GM03348 (cell line): ENCODE data around the gene SERPIND1.

ENCODE experiments used
- DNase-seq: peaks from one replicate; pipeline ENCODE4 v3.0.0; 2012; ENCODE audit warnings: low spot score

The SERPIND1 gene

DNA sequence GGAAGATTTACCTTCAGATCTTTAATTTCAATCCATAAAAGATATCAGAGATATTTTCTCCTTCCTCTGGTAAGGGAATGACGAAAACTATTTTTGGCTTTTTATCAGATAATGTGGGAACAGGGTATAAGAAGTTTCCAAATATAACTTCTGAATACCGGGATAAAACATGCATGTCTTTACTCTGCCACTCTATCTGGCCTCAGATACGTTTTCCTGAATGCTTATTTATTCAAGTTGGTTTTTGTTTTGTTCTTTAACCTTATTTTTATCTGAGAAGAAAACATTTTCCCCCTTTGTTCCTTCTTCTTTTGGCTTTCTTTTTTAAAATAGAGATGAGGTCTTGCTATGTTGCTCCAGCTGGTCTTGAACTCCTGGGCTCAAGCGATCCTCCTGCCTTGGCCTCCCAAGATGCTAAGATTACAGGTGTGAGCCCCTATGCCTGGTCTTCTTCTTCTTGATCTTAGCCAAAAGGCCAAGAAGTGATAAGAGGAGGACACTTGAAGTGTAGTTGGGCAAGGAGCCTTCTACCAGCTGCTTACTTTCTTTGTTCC is 1.5 kb downstream of the SERPIND1 start:
- DNase-seq, result no peak

DNA sequence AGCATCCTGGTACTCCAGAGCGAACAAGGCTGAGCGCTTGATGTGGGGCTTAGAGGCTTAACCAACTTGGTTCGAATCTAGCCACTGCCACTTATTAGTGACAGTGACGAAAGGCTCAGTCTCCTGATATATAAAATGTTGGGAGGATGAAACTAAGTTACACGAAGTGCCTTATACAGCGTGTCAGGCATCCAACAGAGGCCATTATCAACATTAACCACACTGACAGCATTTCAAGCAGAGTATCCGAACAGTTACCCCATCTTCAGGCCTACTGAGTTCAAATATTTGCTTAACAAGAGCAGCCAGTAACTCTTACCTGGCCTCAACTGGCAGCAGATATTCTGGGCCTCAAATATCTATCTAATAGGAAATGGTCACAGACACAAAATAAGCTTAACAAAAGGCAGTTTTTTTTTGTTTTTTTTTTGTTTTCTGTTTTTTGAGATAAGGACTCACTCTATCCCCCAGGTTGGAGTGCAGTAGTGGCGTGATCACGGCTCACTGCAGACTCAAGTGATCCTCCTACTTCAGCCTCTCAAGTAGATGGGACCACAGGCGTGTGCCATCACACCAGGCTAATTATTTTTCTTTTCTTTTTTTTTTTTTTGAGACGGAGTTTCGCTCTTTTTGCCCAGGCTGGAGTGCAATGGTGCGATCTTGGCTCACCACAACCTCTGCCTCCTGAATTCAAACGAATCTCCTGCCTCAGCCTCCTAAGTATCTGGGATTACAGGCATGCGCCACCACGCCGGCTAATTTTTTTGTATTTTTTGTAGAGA is 2.9 kb downstream of the SERPIND1 start:
- no peak for DNase-seq

DNA sequence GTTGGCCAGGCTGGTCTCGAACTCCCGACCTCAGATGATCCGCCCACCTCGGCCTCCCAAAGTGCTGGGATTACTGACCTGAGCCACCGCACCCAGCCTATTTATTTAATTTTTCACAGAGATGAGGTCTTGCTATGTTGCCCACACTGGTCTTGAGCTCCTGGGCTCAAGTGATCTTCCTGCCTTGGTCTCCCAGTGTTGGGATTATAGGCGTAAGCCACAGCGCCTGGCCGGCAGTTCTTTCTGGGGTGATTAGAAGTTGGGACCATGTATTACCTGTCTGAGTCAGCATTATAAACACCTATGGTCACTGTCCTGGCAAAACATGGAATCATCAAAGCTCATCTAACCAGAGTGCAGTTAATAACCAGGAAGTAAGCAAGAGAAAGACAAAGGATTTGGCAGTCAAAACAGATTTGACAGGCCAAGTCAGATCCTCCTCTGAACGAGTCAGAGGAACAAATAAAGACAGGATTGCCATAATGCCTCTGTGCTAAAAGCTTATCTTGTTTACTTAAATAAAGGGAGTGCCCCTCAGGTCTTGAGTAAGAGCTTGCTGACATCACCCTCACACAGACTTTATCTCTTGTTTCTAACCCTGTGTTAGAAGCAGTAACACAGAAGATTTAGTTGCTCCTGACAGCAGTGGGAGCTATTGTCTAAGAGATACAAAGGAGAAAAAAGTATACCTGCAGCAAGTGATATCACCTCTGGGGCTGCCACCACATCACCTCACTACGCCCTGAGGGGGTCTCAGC is 3.7 kb downstream of the SERPIND1 start:
- DNase-seq, result peak; percentile 55

DNA sequence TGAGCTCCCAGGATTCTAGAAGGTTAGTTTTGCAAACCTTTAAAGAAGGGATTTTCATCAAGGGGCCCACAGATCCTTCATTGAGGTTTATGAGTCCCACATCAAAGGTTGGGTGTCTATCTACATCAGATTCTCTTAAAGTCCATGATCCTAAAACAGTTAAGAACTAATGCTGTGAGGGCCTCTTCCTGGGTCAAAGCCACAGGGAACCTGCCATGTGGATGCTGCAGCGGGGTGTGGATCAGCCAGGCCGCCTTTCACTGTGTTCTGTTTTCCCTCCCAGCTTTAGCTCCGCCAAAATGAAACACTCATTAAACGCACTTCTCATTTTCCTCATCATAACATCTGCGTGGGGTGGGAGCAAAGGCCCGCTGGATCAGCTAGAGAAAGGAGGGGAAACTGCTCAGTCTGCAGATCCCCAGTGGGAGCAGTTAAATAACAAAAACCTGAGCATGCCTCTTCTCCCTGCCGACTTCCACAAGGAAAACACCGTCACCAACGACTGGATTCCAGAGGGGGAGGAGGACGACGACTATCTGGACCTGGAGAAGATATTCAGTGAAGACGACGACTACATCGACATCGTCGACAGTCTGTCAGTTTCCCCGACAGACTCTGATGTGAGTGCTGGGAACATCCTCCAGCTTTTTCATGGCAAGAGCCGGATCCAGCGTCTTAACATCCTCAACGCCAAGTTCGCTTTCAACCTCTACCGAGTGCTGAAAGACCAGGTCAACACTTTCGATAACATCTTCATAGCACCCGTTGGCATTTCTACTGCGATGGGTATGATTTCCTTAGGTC is 5.3 kb downstream of the SERPIND1 start:
- DNase-seq, result no peak

DNA sequence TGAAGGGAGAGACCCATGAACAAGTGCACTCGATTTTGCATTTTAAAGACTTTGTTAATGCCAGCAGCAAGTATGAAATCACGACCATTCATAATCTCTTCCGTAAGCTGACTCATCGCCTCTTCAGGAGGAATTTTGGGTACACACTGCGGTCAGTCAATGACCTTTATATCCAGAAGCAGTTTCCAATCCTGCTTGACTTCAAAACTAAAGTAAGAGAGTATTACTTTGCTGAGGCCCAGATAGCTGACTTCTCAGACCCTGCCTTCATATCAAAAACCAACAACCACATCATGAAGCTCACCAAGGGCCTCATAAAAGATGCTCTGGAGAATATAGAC is 5.9 kb downstream of the SERPIND1 start:
- no peak for DNase-seq

DNA sequence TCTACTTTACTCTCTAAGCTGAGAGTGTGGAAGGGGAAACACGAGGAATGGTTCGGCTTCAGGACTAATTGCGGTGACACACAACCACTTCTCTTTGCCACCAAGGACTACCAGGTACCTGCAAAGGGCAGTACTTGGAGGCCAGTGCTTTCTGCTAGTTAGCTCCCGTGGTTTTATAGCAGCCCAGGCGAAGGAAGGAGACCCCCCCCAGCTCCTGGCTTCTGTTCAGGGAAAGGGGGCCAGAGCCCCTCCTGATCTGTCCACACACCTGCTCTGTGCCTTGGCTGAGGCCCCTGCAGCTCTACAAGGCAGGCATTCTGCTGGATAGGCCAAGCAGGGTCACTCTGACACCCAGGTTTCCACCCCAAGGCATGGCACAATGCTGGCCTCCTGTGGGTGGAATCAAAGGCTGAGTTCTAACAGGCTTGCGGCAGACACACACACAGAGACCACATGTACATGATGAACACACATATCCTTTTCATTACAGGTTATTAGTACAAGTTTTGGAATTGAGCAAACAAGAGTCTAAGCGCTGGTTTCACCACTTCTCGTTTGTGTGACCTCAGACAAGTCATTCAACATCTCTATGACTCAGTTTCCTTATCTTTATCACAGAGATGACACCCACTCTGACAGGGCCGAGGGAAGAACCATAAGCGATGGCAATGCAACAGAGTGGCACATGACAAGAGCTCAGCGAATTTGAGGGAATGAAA is 7.5 kb downstream of the SERPIND1 start:
- no peak for DNase-seq

DNA sequence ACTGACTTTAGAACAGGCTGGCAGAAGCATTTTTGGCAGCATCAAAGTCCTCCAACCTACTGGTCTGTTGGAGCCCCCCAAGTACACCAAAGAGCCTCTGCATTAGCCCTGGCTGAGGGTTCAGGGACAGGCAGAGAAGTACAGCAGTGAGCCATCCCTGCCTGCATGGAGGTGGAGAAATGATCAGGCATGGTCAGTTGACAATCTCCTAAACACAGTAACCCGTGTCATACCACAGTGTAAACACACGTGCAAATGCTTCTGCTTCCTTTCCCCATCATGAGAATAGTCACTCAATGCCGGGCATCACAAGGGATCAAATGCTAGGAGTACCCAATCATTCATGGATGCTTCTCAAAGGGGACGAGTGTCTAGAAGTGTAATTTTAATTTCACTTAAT is 8.2 kb downstream of the SERPIND1 start:
- DNase-seq, result no peak

DNA sequence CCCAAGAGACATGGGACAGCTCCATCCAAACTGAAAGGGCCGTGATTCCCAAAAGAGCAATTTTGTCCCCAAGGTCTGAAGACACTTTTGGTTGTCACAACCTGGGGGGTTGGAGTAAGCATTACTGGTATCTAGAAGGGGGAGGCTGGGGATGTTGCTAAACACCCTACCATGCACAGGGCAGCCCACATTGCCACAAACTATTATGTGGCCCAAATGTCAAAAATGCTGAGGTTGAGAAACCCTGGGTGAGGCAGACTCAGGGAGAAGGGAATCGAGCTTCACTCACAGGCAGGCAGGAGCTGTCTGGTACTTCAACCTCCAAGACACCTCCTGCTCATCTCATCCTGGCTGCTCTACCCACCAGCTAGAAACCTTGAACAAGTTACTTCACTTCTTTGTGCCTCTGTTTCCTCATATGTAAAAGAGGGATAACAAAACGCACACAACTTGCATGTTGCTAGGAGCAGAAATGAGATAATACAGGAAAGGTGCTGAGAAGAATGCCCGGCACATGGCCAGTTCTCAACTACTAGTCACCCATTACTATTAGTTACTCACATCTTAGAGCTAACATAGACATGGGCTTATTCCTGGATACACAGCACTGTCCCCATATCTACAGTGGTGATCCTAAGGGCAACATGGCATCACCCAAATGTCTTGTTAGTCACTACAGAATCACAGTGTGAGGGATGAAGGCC is 8.8 kb downstream of the SERPIND1 start:
- DNase-seq, result no peak

DNA sequence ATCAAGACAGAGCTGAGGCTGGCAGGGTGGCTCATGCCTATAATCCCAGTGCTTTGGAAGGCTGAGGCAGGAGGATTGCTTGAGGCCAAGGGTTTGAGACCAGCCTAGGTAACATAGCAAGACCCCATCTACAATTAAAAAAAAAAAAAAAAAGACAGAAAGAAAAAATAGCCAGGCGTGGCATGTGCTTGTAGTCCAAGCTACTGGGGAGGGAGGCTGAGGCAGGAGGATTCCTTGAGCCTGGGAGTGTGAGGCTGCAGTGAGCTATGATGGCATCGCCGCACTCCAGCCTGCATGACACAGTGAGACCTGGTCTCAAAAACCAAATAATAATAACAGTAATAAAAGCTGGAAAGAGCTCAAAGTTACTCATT is 9.4 kb downstream of the SERPIND1 start:
- no peak for DNase-seq

DNA sequence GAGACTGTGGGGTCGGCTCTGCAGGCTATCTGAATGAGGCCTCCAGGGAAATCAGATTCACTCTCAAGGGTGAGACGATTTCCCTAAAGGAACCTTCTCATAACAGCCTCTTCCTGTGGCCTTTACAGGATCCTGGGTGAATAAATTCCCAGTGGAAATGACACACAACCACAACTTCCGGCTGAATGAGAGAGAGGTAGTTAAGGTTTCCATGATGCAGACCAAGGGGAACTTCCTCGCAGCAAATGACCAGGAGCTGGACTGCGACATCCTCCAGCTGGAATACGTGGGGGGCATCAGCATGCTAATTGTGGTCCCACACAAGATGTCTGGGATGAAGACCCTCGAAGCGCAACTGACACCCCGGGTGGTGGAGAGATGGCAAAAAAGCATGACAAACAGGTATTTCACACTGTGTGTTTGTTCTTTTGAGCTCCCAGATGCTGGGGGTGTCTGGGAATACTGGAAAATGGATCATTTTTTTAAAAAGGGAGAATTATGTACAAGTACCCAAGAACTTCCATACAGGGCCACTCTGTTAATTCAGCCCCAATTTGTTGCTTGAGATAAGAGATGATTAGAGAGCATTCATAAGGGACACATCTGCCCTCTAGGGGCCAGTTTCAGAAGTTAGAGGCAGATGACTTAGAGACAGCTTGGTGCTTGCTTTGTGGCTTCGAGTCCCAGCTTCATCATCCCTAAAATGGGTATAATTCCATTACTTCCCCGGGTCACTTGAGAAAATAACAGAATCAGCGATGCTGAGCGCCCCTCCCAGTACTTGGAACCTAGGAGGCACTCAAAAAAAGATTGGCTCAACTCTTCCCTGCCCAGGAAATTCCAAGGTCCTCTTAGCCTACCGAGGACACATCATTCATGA is 10.2 kb downstream of the SERPIND1 start:
- peak; percentile 77 for DNase-seq

DNA sequence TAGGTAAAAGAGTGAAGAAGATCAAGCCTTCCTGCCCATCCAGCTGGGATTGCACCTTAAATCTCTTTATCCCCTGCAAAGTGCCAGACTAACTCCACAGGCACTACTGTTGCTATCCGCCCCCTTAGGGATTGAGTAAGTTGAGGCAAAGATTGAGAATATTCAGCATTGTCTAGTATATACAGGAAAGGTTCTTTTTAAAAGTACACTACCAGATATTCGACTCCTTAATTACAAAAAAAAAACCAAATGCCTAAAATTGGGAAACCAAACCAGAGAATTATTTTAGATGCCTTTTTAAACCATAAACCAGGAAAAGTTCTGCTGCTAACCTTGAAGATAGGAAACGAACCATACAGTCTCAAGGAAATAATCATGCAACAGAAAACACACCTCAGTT is 11.5 kb downstream of the SERPIND1 start:
- no peak for DNase-seq

DNA sequence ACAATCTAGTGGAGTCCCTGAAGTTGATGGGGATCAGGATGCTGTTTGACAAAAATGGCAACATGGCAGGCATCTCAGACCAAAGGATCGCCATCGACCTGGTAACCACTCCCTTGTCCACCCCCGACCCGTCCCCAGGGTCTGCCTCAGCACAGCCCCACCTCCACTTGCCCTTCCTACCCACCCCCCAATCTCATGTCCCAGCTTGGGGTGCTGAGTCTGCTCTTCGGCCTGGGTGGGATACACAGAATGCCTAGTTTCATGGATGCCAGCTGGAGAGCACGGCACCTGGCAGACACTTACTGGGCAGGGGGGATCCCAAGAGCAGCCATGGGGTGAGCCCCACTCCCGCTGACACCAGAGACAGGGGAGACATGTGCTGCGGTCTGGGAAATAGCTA is 12.1 kb downstream of the SERPIND1 start:
- DNase-seq, result no peak

DNA sequence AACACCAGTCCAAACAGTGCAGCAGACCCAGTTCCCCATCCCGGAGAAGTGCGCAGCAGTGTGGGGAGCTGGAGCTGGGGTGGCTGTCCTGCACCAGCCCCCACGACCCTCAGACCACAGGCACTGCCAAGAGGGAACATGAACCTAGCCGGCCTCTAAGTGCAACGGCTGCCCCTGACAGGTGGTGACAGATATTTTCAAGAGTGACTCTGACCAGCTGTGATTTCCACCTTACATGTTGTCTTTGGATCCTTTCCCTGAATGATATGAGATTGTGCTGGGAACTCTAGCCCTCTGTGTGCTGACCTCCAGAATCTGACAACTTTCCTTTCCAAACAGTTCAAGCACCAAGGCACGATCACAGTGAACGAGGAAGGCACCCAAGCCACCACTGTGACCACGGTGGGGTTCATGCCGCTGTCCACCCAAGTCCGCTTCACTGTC is 12.6 kb downstream of the SERPIND1 start:
- DNase-seq, result no peak

DNA sequence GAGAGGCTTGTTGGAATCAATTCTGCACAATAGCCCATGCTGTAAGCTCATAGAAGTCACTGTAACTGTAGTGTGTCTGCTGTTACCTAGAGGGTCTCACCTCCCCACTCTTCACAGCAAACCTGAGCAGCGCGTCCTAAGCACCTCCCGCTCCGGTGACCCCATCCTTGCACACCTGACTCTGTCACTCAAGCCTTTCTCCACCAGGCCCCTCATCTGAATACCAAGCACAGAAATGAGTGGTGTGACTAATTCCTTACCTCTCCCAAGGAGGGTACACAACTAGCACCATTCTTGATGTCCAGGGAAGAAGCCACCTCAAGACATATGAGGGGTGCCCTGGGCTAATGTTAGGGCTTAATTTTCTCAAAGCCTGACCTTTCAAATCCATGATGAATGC is 13.3 kb downstream of the SERPIND1 start:
- DNase-seq, result no peak

DNA sequence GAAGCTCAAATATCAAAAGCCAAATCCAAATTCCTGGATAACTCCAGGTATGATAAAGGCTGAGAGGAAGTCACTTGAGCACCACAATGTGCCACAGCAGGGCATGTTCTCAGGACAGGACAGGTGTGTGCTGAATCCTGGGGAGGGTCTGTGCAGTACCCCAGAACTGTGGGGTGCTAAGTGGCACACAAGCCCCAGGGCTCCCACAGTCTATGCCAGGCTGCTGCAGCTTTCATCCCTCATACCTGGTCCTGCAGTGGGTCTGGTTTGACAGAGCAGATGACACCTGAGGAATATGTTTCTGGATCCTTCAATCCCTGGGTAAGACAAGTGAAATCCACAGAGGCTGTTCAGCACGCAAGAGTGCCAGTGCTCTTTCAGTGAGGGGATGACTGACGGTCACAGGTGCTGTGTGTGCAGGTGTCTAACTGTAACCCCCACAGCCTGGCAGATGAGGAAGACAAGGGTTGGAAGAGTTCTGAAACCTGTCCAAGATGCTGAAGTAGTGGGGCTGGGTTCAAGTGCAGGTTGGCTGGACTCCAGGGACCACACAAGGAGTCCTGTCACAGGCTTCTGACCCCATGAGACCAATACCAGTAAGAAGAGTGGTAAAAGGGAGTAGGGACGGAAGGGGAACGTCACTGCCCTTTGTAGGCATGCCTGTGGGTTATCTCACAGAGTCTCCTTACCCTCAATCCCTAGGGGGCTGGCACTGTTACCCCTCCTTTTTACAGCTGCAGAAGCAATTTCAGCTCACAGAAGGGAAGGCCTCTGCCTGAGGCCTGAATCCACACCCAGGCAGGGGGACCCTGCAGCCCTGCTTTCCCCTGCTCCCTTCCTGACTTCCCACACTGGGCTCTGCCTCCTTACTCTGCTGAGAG is 14.1 kb downstream of the SERPIND1 start:
- DNase-seq, result no peak

DNA sequence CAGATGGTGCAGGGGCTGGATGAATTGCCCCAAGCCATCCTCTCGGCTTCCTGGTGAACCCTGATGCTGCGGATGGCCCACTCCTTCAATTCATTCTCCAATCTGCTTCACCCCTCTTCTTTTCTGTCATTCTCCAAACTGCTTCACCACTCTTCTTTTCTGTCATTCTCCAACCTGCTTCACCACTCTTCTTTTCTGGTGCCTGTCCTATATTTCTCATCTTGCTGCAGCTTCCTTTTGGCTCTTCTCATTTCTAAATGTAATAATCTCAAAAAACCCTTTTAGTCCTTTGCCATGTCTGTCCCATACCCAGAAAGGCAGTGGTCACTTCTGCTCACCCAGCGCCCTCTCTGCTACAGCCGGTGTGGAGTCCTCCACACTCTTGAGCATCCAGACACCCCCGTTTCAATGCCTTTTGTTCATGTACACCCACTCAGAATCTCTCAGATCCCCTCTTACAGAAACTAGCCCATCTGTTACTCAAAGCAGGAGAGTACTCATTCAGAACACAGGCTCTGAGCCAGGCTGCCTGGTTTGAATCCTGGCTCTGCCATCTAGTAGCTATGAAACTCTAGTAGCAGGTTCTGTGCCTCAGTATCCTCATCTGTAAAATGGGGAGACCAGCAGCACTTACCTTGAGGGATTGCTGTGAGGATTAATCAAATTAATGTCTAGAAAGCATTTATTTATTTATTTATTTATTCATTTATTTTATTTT is 14.9 kb downstream of the SERPIND1 start:
- no peak for DNase-seq

DNA sequence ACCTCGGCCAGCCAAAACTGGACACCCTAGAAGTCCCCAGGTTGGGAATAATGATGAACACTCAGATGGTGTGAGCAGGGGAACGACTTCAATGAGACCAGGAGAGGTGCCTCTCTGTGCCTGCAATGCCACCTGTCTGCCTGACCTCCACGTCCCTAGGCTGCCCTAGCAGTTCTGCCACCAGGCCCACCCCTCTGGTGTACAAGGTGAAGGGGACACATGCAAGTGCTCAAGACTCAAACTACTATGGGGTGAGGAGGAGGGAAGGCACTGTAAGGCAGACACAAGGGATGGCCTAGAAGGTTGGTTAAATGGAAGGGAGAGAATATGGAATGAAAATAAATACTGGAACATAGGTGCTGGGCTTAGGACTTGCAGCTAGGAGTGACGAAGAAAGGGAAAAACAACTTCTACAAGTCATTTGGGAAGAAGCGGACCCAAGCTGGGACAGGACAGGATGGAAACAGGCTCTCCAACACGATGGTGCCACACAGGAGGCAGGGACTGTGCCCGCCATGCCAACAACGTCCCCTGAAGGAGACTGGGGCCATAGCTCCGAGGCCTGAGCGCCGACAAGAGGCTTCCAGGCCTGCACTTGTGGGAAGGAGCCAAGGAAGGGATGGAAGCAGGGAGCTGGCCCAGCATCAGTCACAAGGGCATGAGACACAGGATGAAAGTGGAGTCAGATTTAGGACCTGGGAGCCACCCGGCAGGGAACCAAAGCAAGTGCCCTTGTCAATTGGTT is 18.5 kb downstream of the SERPIND1 start:
- DNase-seq, result no peak
